ENCODE data around the gene CYP46A1.

DNA sequence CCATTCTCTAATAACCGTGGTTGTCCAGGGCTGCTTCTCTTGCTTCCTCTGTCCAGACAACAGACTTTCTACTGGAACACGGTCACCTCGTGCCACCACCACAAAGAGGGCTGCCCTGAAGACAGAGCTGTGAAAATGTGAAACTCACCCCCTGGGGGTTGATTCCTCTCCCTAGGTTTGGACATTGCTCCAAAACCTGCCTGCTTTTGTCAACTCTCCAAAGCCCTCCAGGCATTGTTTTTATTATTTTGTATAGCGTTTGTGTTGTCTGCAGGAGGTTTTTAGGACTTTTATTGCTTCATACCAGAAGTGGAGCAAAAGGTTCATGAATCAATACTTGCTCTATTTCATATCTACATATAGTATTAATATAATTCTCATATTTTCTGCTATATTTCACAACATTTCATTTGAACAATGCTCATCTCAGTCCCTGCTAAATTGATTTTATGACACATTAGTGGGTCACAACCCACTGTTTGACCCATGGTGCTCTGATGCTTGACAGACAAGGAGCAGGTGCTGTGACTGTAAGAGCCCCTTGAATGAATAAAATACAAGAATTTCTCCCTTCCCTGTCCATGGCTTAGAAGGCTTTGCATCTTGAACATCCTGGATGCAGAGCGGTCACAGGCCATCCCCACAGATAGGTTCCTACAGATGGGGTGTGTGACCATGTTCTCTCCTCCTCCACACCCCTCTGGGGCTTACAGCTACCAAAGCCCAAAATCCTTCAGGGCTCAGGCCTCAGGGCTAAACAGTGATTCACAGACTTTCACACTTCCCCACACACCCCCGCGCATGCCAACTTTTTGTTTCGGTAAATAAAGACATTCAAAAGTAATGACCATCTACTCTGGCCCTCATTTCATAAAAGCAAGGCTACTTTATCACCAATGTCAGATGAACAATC is 88.5 kb downstream of the CYP46A1 start:
- TF ChIP-seq, protein P1, sequence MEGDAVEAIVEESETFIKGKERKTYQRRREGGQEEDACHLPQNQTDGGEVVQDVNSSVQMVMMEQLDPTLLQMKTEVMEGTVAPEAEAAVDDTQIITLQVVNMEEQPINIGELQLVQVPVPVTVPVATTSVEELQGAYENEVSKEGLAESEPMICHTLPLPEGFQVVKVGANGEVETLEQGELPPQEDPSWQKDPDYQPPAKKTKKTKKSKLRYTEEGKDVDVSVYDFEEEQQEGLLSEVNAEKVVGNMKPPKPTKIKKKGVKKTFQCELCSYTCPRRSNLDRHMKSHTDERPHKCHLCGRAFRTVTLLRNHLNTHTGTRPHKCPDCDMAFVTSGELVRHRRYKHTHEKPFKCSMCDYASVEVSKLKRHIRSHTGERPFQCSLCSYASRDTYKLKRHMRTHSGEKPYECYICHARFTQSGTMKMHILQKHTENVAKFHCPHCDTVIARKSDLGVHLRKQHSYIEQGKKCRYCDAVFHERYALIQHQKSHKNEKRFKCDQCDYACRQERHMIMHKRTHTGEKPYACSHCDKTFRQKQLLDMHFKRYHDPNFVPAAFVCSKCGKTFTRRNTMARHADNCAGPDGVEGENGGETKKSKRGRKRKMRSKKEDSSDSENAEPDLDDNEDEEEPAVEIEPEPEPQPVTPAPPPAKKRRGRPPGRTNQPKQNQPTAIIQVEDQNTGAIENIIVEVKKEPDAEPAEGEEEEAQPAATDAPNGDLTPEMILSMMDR (IDR thresholded peaks at IDR 0.05; ENCODE audit: low read depth, low read length, missing input control), result no peak
- TF ChIP-seq, protein P2, sequence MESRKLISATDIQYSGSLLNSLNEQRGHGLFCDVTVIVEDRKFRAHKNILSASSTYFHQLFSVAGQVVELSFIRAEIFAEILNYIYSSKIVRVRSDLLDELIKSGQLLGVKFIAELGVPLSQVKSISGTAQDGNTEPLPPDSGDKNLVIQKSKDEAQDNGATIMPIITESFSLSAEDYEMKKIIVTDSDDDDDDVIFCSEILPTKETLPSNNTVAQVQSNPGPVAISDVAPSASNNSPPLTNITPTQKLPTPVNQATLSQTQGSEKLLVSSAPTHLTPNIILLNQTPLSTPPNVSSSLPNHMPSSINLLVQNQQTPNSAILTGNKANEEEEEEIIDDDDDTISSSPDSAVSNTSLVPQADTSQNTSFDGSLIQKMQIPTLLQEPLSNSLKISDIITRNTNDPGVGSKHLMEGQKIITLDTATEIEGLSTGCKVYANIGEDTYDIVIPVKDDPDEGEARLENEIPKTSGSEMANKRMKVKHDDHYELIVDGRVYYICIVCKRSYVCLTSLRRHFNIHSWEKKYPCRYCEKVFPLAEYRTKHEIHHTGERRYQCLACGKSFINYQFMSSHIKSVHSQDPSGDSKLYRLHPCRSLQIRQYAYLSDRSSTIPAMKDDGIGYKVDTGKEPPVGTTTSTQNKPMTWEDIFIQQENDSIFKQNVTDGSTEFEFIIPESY (IDR thresholded peaks at IDR 0.05), result no peak
- no peak for TF ChIP-seq FOXA1 (IDR thresholded peaks at IDR 0.05)
- no peak for TF ChIP-seq TAF1 (conservative IDR thresholded peaks at IDR 0.05)
- TF ChIP-seq, protein P3, sequence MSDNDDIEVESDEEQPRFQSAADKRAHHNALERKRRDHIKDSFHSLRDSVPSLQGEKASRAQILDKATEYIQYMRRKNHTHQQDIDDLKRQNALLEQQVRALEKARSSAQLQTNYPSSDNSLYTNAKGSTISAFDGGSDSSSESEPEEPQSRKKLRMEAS (IDR thresholded peaks at IDR 0.05), result no peak
- no peak for TF ChIP-seq SP1 (IDR thresholded peaks at IDR 0.05)
- TF ChIP-seq GABPA (IDR thresholded peaks at IDR 0.05 in 1 of 2, conservative IDR thresholded peaks at IDR 0.05 in 1 of 2), result no peak
- no peak for TF ChIP-seq RXRA (IDR thresholded peaks at IDR 0.05)
- TF ChIP-seq, protein P4, sequence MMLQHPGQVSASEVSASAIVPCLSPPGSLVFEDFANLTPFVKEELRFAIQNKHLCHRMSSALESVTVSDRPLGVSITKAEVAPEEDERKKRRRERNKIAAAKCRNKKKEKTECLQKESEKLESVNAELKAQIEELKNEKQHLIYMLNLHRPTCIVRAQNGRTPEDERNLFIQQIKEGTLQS (IDR thresholded peaks at IDR 0.05), result no peak
- TF ChIP-seq RAD21 (IDR thresholded peaks at IDR 0.05), result no peak
- TF ChIP-seq JUND (IDR thresholded peaks at IDR 0.05), result no peak
- no peak for TF ChIP-seq FOXA2 (IDR thresholded peaks at IDR 0.05)
- TF ChIP-seq, protein P5, sequence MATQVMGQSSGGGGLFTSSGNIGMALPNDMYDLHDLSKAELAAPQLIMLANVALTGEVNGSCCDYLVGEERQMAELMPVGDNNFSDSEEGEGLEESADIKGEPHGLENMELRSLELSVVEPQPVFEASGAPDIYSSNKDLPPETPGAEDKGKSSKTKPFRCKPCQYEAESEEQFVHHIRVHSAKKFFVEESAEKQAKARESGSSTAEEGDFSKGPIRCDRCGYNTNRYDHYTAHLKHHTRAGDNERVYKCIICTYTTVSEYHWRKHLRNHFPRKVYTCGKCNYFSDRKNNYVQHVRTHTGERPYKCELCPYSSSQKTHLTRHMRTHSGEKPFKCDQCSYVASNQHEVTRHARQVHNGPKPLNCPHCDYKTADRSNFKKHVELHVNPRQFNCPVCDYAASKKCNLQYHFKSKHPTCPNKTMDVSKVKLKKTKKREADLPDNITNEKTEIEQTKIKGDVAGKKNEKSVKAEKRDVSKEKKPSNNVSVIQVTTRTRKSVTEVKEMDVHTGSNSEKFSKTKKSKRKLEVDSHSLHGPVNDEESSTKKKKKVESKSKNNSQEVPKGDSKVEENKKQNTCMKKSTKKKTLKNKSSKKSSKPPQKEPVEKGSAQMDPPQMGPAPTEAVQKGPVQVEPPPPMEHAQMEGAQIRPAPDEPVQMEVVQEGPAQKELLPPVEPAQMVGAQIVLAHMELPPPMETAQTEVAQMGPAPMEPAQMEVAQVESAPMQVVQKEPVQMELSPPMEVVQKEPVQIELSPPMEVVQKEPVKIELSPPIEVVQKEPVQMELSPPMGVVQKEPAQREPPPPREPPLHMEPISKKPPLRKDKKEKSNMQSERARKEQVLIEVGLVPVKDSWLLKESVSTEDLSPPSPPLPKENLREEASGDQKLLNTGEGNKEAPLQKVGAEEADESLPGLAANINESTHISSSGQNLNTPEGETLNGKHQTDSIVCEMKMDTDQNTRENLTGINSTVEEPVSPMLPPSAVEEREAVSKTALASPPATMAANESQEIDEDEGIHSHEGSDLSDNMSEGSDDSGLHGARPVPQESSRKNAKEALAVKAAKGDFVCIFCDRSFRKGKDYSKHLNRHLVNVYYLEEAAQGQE (IDR thresholded peaks at IDR 0.05), result no peak

All from liver (tissue), 3 donors.